ENCODE results near the gene CWF19L1. TPM values are rescaled to one million over a fixed set of nuclear protein-coding genes. Genes with fewer than 3 reads are reported as not detected.

Gene CWF19L1
- total and polyA plus RNA-seq, 2 of the 13 experiments (the other 11 are each of a cell fraction or from before 2014, with no cell fraction given): 13.6 to 42.1 TPM

GRCh38 chr10:100267239-100268104 is at the start of gene CWF19L1 (continued):
- TF ChIP-seq RARG (CRISPR knock-in tag; IDR thresholded peaks at IDR 0.05; ENCODE audit: low read depth) (no peak), BRD4 (CRISPR knock-in tag; IDR thresholded peaks at IDR 0.05) (no peak), RAD21 (CRISPR knock-in tag; IDR thresholded peaks at IDR 0.05) (no peak), TGIF2 (CRISPR knock-in tag; IDR thresholded peaks at IDR 0.05) (peak; percentile 73; the same call in 1 of the 2 replicates), TAF1 (CRISPR knock-in tag; IDR thresholded peaks at IDR 0.05) (peak; percentile 69), REPIN1 (CRISPR knock-in tag; IDR thresholded peaks at IDR 0.05; ENCODE audit: borderline replicate concordance, low read depth) (peak; percentile 74; the same call in 1 of the 2 replicates), FOXC1 (CRISPR knock-in tag; IDR thresholded peaks at IDR 0.05; ENCODE audit: borderline replicate concordance) (no peak), MXD1 (CRISPR knock-in tag; IDR thresholded peaks at IDR 0.05) (no peak), ZNF382 (CRISPR knock-in tag; IDR thresholded peaks at IDR 0.05; ENCODE audit: borderline replicate concordance) (no peak), ZNF687 (CRISPR knock-in tag; IDR thresholded peaks at IDR 0.05) (peak; percentile 58), ZNF704 (CRISPR knock-in tag; IDR thresholded peaks at IDR 0.05; ENCODE audit: borderline replicate concordance) (no peak), ZC3H13 (CRISPR knock-in tag; IDR thresholded peaks at IDR 0.05) (peak; percentile 84), MZF1 (CRISPR knock-in tag; IDR thresholded peaks at IDR 0.05; ENCODE audit: borderline replicate concordance) (0 out of 2 replicates have a peak, but pooled peaks have one; percentile 57), ZNF512B (CRISPR knock-in tag; IDR thresholded peaks at IDR 0.05; ENCODE audit: borderline replicate concordance) (no peak), ZEB1 (IDR thresholded peaks at IDR 0.05; ENCODE audit: insufficient replicate concordance, low read depth) (peak; percentile 47), ZNF710 (CRISPR knock-in tag; IDR thresholded peaks at IDR 0.05; ENCODE audit: borderline replicate concordance) (peak; percentile 65; the same call in 1 of the 2 replicates), GTF3A (CRISPR knock-in tag; conservative IDR thresholded peaks at IDR 0.05) (no peak)

Data from HepG2 (cell line).